Effector memory CD8-positive, alpha-beta T cell (primary cell): ENCODE results near the gene LYPD5.
A peak's percentile ranks its signal among the peaks of the same experiment; 100 is the strongest.
"Not testable (repeated sequence)": the region's sequence is repeated elsewhere in the genome, so short reads cannot be mapped to it uniquely, and the experiment has no call there.

Source experiments
- ATAC-seq: fragments of 150-1000 bp; cut with Tn5 transposase; replicated peaks from 2 replicates; pipeline ENCODE4 v1.10.0; 2021; ENCODE audit warnings: mild to moderate bottlenecking, moderate library complexity
- DNase-seq, 3 experiments: peaks; one replicate each; pipeline ENCODE4 v3.0.0; 2021
- H3K27ac Mint-ChIP-seq, 2 donors: one replicate each; pipeline ENCODE4 v1.8.0; 2022; ENCODE audit warnings: mild to moderate bottlenecking in 2 of 2, mixed read lengths in 2 of 2, moderate library complexity in 2 of 2
- H3K27me3 Mint-ChIP-seq, 2 donors: one replicate each; pipeline ENCODE4 v1.8.0; 2022; ENCODE audit warnings: mixed read lengths in 2 of 2
- H3K36me3 Mint-ChIP-seq: one replicate; pipeline ENCODE4 v1.8.0; 2022; ENCODE audit warnings: mild to moderate bottlenecking, moderate library complexity, mixed read lengths; ENCODE audit not compliant: insufficient read depth
- H3K4me1 Mint-ChIP-seq, 2 donors: one replicate each; pipeline ENCODE4 v1.8.0; 2022; ENCODE audit warnings: low read depth in 2 of 2, mixed read lengths in 2 of 2
- H3K4me3 Mint-ChIP-seq, 2 donors: one replicate each; pipeline ENCODE4 v1.8.0; 2022; ENCODE audit warnings: mild to moderate bottlenecking in 2 of 2, mixed read lengths in 2 of 2, moderate library complexity in 2 of 2
- H3K9me3 Mint-ChIP-seq, 2 donors: one replicate each; pipeline ENCODE4 v1.8.0; 2022; ENCODE audit warnings: mixed read lengths in 2 of 2
- total RNA-seq, 9 experiments: gene quantifications; one replicate each; lab custom pipeline; 2026; lab: John Stamatoyannopoulos, UW

LYPD5 gene
- 0 to 0.58 (median 0.11) reads per million in 9 experiments for total RNA-seq

- ATAC-seq (no peak), DNase-seq (no peak)
- no peaks in the 10 kb centered on the region for H3K9me3 Mint-ChIP-seq
- peaks cover 11 to 13% of the 10 kb centered on the region in 2 donors for H3K4me1 Mint-ChIP-seq
- peak within 1 kb of the TSS in 1 of 2 donors; percentile 53 for H3K27ac Mint-ChIP-seq
- H3K4me3 Mint-ChIP-seq: no peak within 1 kb of the TSS
- H3K27me3 Mint-ChIP-seq: peaks cover 27 to 33% of the 10 kb centered on the region in 2 donors
- H3K36me3 Mint-ChIP-seq: peaks cover 8% of the 10 kb centered on the region
These were observed at the start of gene LYPD5 for GRCh38 chr19:43802216-43802951. TSS of gene LYPD5 (minus strand) at chr19:43802447. CDS start at chr19:43802380, 67 bp downstream.

- Mint-ChIP-seq H3K27ac (no peak overlapping the region), H3K4me3 (no peak overlapping the region), H3K27me3 (no peaks in the 10 kb centered on the region), H3K4me1 (no peaks in the 10 kb centered on the region), H3K36me3 (no peaks in the 10 kb centered on the region), H3K9me3 (peaks cover 0 to 10% of the 10 kb centered on the region in 2 donors)
- DNase-seq (no peak), ATAC-seq (no peak)
These were observed 46.6 kb upstream of the LYPD5 start for GRCh38 chr19:43848821-43849220.

- Mint-ChIP-seq H3K27ac (no peak overlapping the region), H3K27me3 (no peaks in the 10 kb centered on the region), H3K4me3 (no peak overlapping the region), H3K9me3 (peaks cover 0 to 10% of the 10 kb centered on the region in 2 donors), H3K36me3 (peaks cover 4% of the 10 kb centered on the region), H3K4me1 (no peaks in the 10 kb centered on the region)
- ATAC-seq (no peak), DNase-seq (no peak)
These were observed 45.6 kb upstream of the LYPD5 start for GRCh38 chr19:43847884-43848283.

- ATAC-seq (no peak), DNase-seq (no peak)
- H3K27ac Mint-ChIP-seq: no peak overlapping the region
- H3K4me3 Mint-ChIP-seq: no peak overlapping the region
- peaks cover 6% of the 10 kb centered on the region for H3K36me3 Mint-ChIP-seq
- H3K27me3 Mint-ChIP-seq: no peaks in the 10 kb centered on the region
- H3K9me3 Mint-ChIP-seq: peaks cover 0 to 10% of the 10 kb centered on the region in 2 donors
- H3K4me1 Mint-ChIP-seq: no peaks in the 10 kb centered on the region
These were observed 45.0 kb upstream of the LYPD5 start for GRCh38 chr19:43847246-43847645.

- Mint-ChIP-seq H3K36me3 (peaks cover 41% of the 10 kb centered on the region), H3K4me3 (no peak overlapping the region), H3K27ac (no peak overlapping the region), H3K27me3 (no peaks in the 10 kb centered on the region), H3K9me3 (peaks cover 12 to 20% of the 10 kb centered on the region in 2 donors), H3K4me1 (no peaks in the 10 kb centered on the region)
- DNase-seq: no peak
- ATAC-seq: no peak
These were observed 39.8 kb upstream of the LYPD5 start for GRCh38 chr19:43842007-43842406.

GRCh38 chr19:43839139-43839538 is 36.9 kb upstream of the LYPD5 start:
- ATAC-seq (no peak), DNase-seq (no peak)
- peaks cover 11 to 20% of the 10 kb centered on the region in 2 donors for H3K9me3 Mint-ChIP-seq
- H3K4me1 Mint-ChIP-seq: no peaks in the 10 kb centered on the region
- no peak overlapping the region for H3K4me3 Mint-ChIP-seq
- H3K27ac Mint-ChIP-seq: no peak overlapping the region
- H3K27me3 Mint-ChIP-seq: no peaks in the 10 kb centered on the region
- H3K36me3 Mint-ChIP-seq: peaks cover 64% of the 10 kb centered on the region

- H3K4me3 Mint-ChIP-seq: peak within 1 kb of the TSS; percentile 88 to 90
- H3K9me3 Mint-ChIP-seq: no peaks in the 10 kb centered on the region
These were observed 24.8 kb upstream of the LYPD5 start, which contains the start of gene ZNF283 for GRCh38 chr19:43826787-43827754. TSS of gene ZNF283 (plus strand) at chr19:43827321. CDS start at chr19:43833505, 6,184 bp downstream.

GRCh38 chr19:43824572-43824971 is 22.3 kb upstream of the LYPD5 start:
- Mint-ChIP-seq H3K27me3 (peaks cover 23 to 41% of the 10 kb centered on the region in 2 donors), H3K4me1 (peaks cover 22 to 23% of the 10 kb centered on the region in 2 donors)
- H3K27ac Mint-ChIP-seq, DNase-seq, ATAC-seq, H3K4me3 Mint-ChIP-seq, H3K9me3 Mint-ChIP-seq, H3K36me3 Mint-ChIP-seq: not testable (repeated sequence)

More at GRCh38 chr19:43826787-43827754, 24.8 kb upstream of the LYPD5 start, which contains the start of gene ZNF283:
- ATAC-seq: peak; percentile 96
- peaks cover 4 to 17% of the 10 kb centered on the region in 2 donors for H3K27me3 Mint-ChIP-seq
- H3K36me3 Mint-ChIP-seq: peaks cover 23% of the 10 kb centered on the region
- peak within 1 kb of the TSS; percentile 82 to 87 for H3K27ac Mint-ChIP-seq
- DNase-seq: peak; percentile 71 to 78 (median 74)
- H3K4me1 Mint-ChIP-seq: peaks cover 15 to 16% of the 10 kb centered on the region in 2 donors

GRCh38 chr19:43823856-43824255 is 21.6 kb upstream of the LYPD5 start:
- H3K4me3 Mint-ChIP-seq, H3K36me3 Mint-ChIP-seq: not testable (repeated sequence)

GRCh38 chr19:43820884-43821215 is 18.6 kb upstream of the LYPD5 start:
- ATAC-seq (no peak), DNase-seq (no peak)
- Mint-ChIP-seq H3K9me3 (no peaks in the 10 kb centered on the region), H3K36me3 (no peaks in the 10 kb centered on the region), H3K27me3 (peaks cover 41 to 68% of the 10 kb centered on the region in 2 donors), H3K4me1 (peaks cover 6 to 8% of the 10 kb centered on the region in 2 donors), H3K4me3 (peak overlapping the region; percentile 70 to 78), H3K27ac (no peak overlapping the region)

More at GRCh38 chr19:43823856-43824255, 21.6 kb upstream of the LYPD5 start:
- peaks cover 28 to 49% of the 10 kb centered on the region in 2 donors for H3K27me3 Mint-ChIP-seq
- H3K9me3 Mint-ChIP-seq, H3K27ac Mint-ChIP-seq, DNase-seq, ATAC-seq: not testable (repeated sequence)
- peaks cover 22 to 23% of the 10 kb centered on the region in 2 donors for H3K4me1 Mint-ChIP-seq

GRCh38 chr19:43820098-43820883 is 18.0 kb upstream of the LYPD5 start:
- H3K27ac Mint-ChIP-seq: no peak overlapping the region
- no peaks in the 10 kb centered on the region for H3K9me3 Mint-ChIP-seq
- peak overlapping the region; percentile 70 to 78 for H3K4me3 Mint-ChIP-seq
- peaks cover 6 to 8% of the 10 kb centered on the region in 2 donors for H3K4me1 Mint-ChIP-seq
- H3K27me3 Mint-ChIP-seq: peaks cover 41 to 70% of the 10 kb centered on the region in 2 donors
- H3K36me3 Mint-ChIP-seq: no peaks in the 10 kb centered on the region
- ATAC-seq (peak; percentile 24), DNase-seq (no peak)

GRCh38 chr19:43818500-43818899 is 16.3 kb upstream of the LYPD5 start:
- Mint-ChIP-seq H3K4me3 (no peak overlapping the region), H3K27me3 (peaks cover 55 to 60% of the 10 kb centered on the region in 2 donors), H3K36me3 (peaks cover 2% of the 10 kb centered on the region), H3K9me3 (no peaks in the 10 kb centered on the region), H3K27ac (no peak overlapping the region), H3K4me1 (peaks cover 6 to 8% of the 10 kb centered on the region in 2 donors)
- no peak for DNase-seq
- no peak for ATAC-seq
